Breast epithelium (tissue), 4 donors: ENCODE results near the gene OR51B6. TPM values are rescaled to one million over a fixed set of nuclear protein-coding genes. Genes with fewer than 3 reads are reported as not detected.

Experiments used
- DNase-seq, 2 donors: peaks; one replicate each; pipeline ENCODE4 v3.0.0-alpha.2; 2019; ENCODE audit warnings: low spot score in 2 of 2
- H3K27ac ChIP-seq, 2 donors: fragments of 200-600 bp; sonication (generic) in 1 of 2; one replicate each; pipeline ENCODE4 v1.5.1; 2016 to 2019; ENCODE audit warnings: mild to moderate bottlenecking in 1 of 2
- H3K27me3 ChIP-seq, 2 donors: fragments of 200-600 bp; sonication (generic) in 1 of 2; one replicate each; pipeline versions ENCODE4 v1.5.1 to v1.6.0; 2017 to 2019; ENCODE audit warnings: control low read depth in 1 of 2, mild to moderate bottlenecking in 1 of 2
- H3K36me3 ChIP-seq: fragments of 200-600 bp; one replicate; pipeline ENCODE4 v1.5.1; 2019
- H3K4me1 ChIP-seq, 2 donors: fragments of 200-600 bp; sonication (generic); one replicate each; pipeline ENCODE4 v1.5.1; 2016 to 2019; ENCODE audit warnings: control low read depth in 1 of 2
- H3K4me3 ChIP-seq, 3 donors: fragments of 200-600 bp; sonication (generic); 1 replicate in 2 of 3; 2 replicates in 1 of 3; pipeline ENCODE4 v1.5.1; 2016 to 2019; ENCODE audit warnings: mild to moderate bottlenecking in 3 of 3, moderate library complexity in 2 of 3
- H3K9me3 ChIP-seq, 2 donors: fragments of 200-600 bp; sonication (generic) in 1 of 2; one replicate each; pipeline ENCODE4 v1.5.1; 2016 to 2019; ENCODE audit warnings: control low read depth in 1 of 2
- CTCF ChIP-seq, 3 donors: fragments of 450-650 bp; IDR thresholded peaks; one replicate each; pipeline ENCODE4 v1.5.1; 2016 to 2017; ENCODE audit warnings: antibody characterized with exemption in 3 of 3, mild to moderate bottlenecking in 3 of 3, moderate library complexity in 3 of 3
- POLR2A ChIP-seq: fragments of 450-650 bp; IDR thresholded peaks from one replicate; pipeline ENCODE4 v1.6.1; 2016; ENCODE audit warnings: antibody characterized with exemption, mild to moderate bottlenecking, moderate library complexity
- POLR2AphosphoS5 ChIP-seq, 3 donors: sonication (generic); formaldehyde crosslinking; IDR thresholded peaks; one replicate each; pipeline ENCODE4 v1.6.1; 2017; ENCODE audit warnings: antibody characterized with exemption in 3 of 3
- intact Hi-C: fragments of 100-400 bp; cut with DNase I; formaldehyde crosslinking; loops from one replicate; pipeline ENCODE4 v1.15.1; 2023; ENCODE audit warnings: low total_unique reads
- total RNA-seq, 3 donors: library from RNA; depleted of rRNA; stranded (reverse); fragments of >200 nt; gene quantifications; one replicate each; pipeline ENCODE4 v1.1.0, GENCODE V29; 2016

The OR51B6 gene
- total RNA-seq, 3 donors from 2014 or later: not detected

GRCh38 chr11:5383576-5383975 is 32.3 kb downstream of the OR51B6 start, which contains the start of gene OR51M1:
Gene OR51M1, plus strand, starts transcription at chr11:5383812. Its CDS starts 5,587 bp downstream, at chr11:5389399.
- no peaks in the 10 kb centered on the region for H3K36me3 ChIP-seq
- intact Hi-C loops: no loop called here
- no peak within 1 kb of the TSS for H3K27ac ChIP-seq
- TF ChIP-seq POLR2A: no peak
- TF ChIP-seq POLR2AphosphoS5 (IDR thresholded peaks at IDR 0.05): no peak
- TF ChIP-seq CTCF (IDR thresholded peaks at IDR 0.05): no peak
- H3K4me3 ChIP-seq: no peak within 1 kb of the TSS
- no peaks in the 10 kb centered on the region for H3K4me1 ChIP-seq
- H3K27me3 ChIP-seq: no peaks in the 10 kb centered on the region
- no peak for DNase-seq
- no peaks in the 10 kb centered on the region for H3K9me3 ChIP-seq

GRCh38 chr11:5384335-5384734 is 33.0 kb downstream of the OR51B6 start:
- no peak for DNase-seq
- no peak for TF ChIP-seq POLR2A
- TF ChIP-seq CTCF (IDR thresholded peaks at IDR 0.05): no peak
- no peak for TF ChIP-seq POLR2AphosphoS5 (IDR thresholded peaks at IDR 0.05)
- Histone ChIP-seq H3K36me3 (no peaks in the 10 kb centered on the region), H3K9me3 (no peaks in the 10 kb centered on the region), H3K4me1 (no peaks in the 10 kb centered on the region), H3K27me3 (no peaks in the 10 kb centered on the region), H3K4me3 (no peak overlapping the region), H3K27ac (no peak overlapping the region)
- intact Hi-C loops: no loop called here

GRCh38 chr11:5390210-5390609 is 38.9 kb downstream of the OR51B6 start:
- no peak overlapping the region for H3K4me3 ChIP-seq
- intact Hi-C loops: no loop called here
- no peaks in the 10 kb centered on the region for H3K27me3 ChIP-seq
- H3K4me1 ChIP-seq: no peaks in the 10 kb centered on the region
- TF ChIP-seq CTCF (IDR thresholded peaks at IDR 0.05) (no peak), POLR2A (no peak), POLR2AphosphoS5 (IDR thresholded peaks at IDR 0.05) (no peak)
- no peaks in the 10 kb centered on the region for H3K36me3 ChIP-seq
- no peak overlapping the region for H3K27ac ChIP-seq
- no peaks in the 10 kb centered on the region for H3K9me3 ChIP-seq
- DNase-seq: no peak

GRCh38 chr11:5394091-5394490 is 42.8 kb downstream of the OR51B6 start:
- TF ChIP-seq POLR2AphosphoS5 (IDR thresholded peaks at IDR 0.05): no peak
- TF ChIP-seq CTCF (IDR thresholded peaks at IDR 0.05): no peak
- TF ChIP-seq POLR2A: no peak
- no peaks in the 10 kb centered on the region for H3K4me1 ChIP-seq
- intact Hi-C loops: no loop called here
- H3K36me3 ChIP-seq: no peaks in the 10 kb centered on the region
- no peak overlapping the region for H3K4me3 ChIP-seq
- no peak for DNase-seq
- no peak overlapping the region for H3K27ac ChIP-seq
- no peaks in the 10 kb centered on the region for H3K9me3 ChIP-seq
- H3K27me3 ChIP-seq: no peaks in the 10 kb centered on the region

- Histone ChIP-seq H3K4me1 (no peaks in the 10 kb centered on the region), H3K27me3 (no peaks in the 10 kb centered on the region), H3K36me3 (no peaks in the 10 kb centered on the region), H3K4me3 (no peak overlapping the region), H3K27ac (no peak overlapping the region), H3K9me3 (no peaks in the 10 kb centered on the region)
- intact Hi-C loops: no loop called here
- DNase-seq: no peak
- no peak for TF ChIP-seq POLR2A
- TF ChIP-seq CTCF (IDR thresholded peaks at IDR 0.05): no peak
- no peak for TF ChIP-seq POLR2AphosphoS5 (IDR thresholded peaks at IDR 0.05)
Measured at GRCh38 chr11:5398936-5399335, 47.6 kb downstream of the OR51B6 start.

Other genes with a start within 250 kb of the OR51B6 start
- not detected for gene OR52A5, start 213.2 kb upstream of the OR51B6 start, total RNA-seq
- not detected for gene OR52A1, start 196.8 kb upstream of the OR51B6 start, total RNA-seq
- not detected for gene OR51V1, start 150.8 kb upstream of the OR51B6 start, total RNA-seq
- gene HBB, start 124.4 kb upstream of the OR51B6 start, total RNA-seq: 100 to 1,000 TPM in 2 of 3 donors, 10 to 100 TPM in 1; 71.8 to 334 (median 143) TPM
- gene HBD, start 117.0 kb upstream of the OR51B6 start, total RNA-seq: not detected
- not detected for gene HBG1, start 101.7 kb upstream of the OR51B6 start, total RNA-seq
- not detected for gene HBG2, start 96.7 kb upstream of the OR51B6 start, total RNA-seq
- not detected for gene HBE1, start 81.6 kb upstream of the OR51B6 start, total RNA-seq
- gene OR51B4, start 49.6 kb upstream of the OR51B6 start, total RNA-seq: under 1 TPM in 1 of 3 donors, not detected in 2; 0.48 TPM
- gene OR51B2, start 27.2 kb upstream of the OR51B6 start, total RNA-seq: 1 to 10 TPM in 1 of 3 donors, not detected in 2; 1.6 TPM
- 1 to 10 TPM in 2 of 3 donors, under 1 TPM in 1; 0.32 to 2.3 (median 1.0) TPM for gene OR51B5, start 8.0 kb upstream of the OR51B6 start, total RNA-seq
- gene OR51M1, start 32.3 kb downstream of the OR51B6 start, total RNA-seq: not detected
- not detected for gene OR51Q1, start 70.6 kb downstream of the OR51B6 start, total RNA-seq
- gene OR51I1, start 90.0 kb downstream of the OR51B6 start, total RNA-seq: under 1 TPM in 1 of 3 donors, not detected in 2; 0.44 TPM
- not detected for gene OR51I2, start 97.8 kb downstream of the OR51B6 start, total RNA-seq
- gene OR52D1, start 137.2 kb downstream of the OR51B6 start, total RNA-seq: not detected
- under 1 TPM; 0.32 to 0.88 (median 0.66) TPM for gene UBQLN3, start 158.4 kb downstream of the OR51B6 start, total RNA-seq
- gene UBQLNL, start 165.2 kb downstream of the OR51B6 start, total RNA-seq: 1 to 10 TPM; 1.1 to 2.3 (median 1.3) TPM
- gene OR52H1, start 197.0 kb downstream of the OR51B6 start, total RNA-seq: 1 to 10 TPM in 2 of 3 donors, under 1 TPM in 1; 0.96 to 2.0 (median 1.8) TPM
- gene OR52B6, start 229.4 kb downstream of the OR51B6 start, total RNA-seq: not detected
- 1 to 10 TPM; 2.2 to 6.1 (median 2.6) TPM for gene TRIM6, start 245.1 kb downstream of the OR51B6 start, total RNA-seq